GM19452 (cell line): ENCODE measurements around the gene DHRS2.

Experiments
- ATAC-seq: cut with Tn5 transposase; IDR thresholded peaks from one replicate; pipeline ENCODE4 v1.9.1; 2021; ENCODE audit not compliant: unreplicated experiment

The DHRS2 gene

DNA sequence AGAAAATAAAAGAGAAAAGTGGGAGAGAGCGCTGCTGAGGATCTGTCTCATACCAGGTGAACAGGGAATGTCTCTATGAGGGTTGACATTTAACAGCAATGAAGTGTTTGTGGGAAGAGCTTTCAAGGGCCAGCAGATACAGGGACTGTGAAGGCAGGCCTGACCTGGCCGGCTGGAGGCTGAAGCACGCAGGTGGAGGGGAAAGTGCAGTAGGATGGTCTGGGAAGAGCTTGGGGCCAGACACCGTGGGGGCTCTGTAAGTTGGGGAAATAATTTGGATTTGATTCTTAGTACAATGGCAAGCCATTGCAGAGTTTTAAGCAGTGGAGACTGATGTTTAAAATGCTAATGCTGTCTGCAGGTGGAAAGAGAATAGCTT lies 23.8 kb upstream of the DHRS2 start:
- ATAC-seq = no peak

DNA sequence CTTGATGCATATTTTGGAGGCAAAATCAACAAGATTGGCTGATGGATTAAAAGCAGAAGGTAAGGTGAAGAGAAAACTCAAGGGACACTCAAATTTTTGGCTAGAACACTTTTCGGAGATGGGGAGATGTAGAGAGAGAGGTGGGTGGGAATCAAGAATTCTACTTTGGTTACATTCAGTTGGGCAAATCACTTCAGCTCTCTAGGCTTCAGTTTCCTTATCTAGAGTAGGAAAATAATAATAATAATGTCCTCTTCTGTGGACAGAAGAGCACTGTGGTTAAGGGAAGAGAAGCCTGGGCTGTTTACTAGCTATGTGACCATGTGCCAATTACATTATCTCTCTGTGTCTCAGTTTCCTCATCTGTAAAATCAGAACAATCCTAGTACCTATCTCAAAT lies 23.4 kb upstream of the DHRS2 start:
- no peak for ATAC-seq

DNA sequence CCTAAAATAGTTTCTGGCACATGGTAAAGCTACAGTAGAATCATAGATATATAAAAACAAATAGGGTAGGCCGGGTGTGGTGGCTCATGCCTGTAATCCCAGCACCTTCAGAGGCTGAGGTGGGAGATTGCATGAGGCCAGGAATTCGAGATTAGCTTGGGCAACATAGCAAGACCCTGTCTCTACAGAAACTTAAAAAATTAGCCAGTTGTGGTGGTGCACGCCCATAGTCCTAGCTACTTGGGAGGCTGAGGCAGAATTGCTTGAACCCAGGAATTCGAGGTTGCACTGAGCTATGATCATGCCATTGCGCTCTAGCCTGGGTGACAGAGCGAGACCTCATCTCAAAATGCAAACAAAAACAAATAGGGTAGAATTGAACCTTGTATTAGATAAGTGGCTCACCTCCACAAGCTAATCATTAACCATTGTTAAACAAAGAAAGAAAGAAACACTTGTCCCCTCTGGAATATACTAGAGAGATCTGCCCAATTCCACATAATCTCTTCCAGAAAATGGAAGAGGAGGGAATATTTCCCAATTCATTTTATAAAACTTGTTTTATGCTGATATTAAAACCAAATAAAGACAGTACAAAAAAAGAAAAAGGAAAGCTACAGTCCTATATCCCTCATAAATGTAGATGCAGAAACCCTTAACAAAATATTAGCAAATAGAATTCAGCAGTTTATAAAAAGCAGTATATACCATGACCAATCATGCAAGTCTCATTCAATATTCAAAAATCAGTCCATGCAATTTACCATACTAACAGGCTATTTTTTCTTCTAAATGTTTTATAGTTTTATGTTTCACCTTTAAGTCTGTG lies 22.7 kb upstream of the DHRS2 start:
- ATAC-seq = no peak

DNA sequence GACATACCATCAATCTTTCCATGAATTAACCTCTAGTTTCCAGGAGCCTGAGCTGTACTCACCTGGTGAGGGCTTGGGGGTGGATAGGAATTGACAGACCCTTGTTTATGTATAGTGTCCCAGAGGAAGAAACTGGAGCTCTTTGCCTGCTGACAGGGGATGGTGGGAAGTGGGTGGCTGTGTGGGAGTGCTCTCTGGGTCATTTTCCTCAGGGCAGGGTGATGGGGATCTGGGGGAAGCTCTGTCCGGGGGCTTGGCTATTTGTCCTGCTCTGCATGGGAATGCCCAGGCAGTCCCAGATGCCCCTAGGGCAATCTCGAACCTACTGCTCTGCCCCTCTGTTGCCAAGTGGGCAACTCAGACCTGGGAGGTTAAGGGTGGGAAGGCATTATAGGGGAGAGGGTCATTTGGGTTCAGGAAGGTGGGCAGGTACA lies 21.8 kb upstream of the DHRS2 start:
- ATAC-seq = no peak

DNA sequence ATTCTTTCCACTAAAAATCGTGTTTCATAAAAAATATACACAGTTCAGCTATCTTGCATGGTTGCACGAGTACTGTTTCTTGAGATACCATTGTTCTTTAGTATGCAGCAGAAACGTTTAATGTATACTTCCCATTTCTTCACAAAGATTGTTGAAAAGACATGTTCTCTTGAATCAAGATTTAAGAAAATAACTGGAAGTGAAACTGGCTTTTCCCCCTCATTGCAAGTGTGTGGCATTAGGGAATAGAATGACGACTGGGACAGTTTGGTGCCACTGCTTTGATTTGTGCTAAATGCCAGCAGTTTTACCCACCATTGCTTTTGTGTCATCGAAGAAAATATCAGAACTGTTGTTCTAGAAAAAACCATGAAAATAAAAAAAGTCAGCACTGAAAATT lies 20.3 kb upstream of the DHRS2 start:
- no peak for ATAC-seq

DNA sequence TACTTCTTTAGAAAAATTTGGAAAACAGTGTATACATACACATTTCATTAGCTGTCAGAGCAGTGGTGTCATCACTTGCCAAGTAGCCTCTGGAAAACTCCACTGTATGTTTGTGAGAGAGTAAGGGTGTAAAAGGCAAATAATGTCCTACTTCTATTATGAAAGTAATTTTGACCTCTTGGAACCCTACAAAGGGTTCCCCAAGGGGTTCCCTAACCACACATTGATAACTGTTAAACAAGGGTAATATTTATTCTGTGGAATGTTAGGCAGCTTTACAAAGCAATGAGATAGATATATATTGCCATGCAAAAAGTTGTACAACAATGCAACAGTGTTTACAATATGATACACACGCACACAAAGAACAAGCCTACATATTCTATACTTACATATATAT lies 18.6 kb upstream of the DHRS2 start:
- no peak for ATAC-seq

DNA sequence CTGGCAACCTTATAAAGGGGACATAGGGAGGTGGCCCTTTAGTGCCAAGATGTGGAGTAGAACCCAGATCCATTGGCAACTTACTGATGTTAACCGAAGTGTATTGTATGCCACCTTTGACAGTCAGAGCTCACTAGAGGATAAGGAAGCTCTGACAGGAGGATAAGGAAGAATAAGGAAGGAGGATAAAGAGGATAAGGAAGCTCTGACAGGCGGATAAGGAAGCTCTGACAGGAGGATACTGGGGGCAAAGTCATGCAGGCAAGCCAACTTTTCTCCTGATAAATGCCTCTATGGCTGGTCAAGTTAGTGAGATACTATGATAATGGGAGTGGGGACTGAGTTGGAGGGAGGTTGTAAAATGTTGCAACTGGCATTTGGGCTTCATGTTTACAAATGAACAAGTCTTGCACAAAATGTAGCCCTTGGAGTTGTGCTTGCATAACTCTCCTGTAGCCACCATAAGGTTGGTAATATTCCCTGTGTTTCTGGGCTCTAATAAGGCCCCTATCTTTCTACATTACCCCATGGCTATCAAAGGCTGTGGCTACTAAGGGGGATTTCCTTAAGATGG lies 17.7 kb upstream of the DHRS2 start:
- ATAC-seq = no peak

DNA sequence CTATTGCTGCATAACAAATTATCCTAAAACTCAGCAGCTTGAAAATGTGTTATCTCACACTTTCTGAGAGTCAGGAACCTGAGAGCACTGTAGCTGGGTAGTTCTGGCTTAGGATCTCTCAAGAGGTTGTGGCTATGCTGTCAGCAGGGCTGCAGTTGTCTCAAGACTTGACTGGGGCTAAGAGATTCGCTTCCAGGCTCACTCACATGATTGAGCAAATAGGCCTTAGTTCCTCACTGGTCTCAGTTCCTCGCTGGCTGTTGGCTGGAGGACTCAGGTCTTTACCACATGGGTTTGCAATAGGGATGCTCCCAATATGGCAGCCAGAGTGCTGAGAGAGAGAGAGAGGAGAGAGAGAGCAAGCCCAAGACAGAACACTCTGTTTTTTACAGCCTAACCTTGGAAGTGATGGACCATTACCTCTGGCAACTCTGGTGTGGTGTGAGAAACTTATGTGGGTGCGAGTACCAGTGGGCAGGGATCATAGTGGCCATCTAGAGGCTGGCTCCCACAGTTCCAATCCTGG lies 15.9 kb upstream of the DHRS2 start:
- no peak for ATAC-seq

DNA sequence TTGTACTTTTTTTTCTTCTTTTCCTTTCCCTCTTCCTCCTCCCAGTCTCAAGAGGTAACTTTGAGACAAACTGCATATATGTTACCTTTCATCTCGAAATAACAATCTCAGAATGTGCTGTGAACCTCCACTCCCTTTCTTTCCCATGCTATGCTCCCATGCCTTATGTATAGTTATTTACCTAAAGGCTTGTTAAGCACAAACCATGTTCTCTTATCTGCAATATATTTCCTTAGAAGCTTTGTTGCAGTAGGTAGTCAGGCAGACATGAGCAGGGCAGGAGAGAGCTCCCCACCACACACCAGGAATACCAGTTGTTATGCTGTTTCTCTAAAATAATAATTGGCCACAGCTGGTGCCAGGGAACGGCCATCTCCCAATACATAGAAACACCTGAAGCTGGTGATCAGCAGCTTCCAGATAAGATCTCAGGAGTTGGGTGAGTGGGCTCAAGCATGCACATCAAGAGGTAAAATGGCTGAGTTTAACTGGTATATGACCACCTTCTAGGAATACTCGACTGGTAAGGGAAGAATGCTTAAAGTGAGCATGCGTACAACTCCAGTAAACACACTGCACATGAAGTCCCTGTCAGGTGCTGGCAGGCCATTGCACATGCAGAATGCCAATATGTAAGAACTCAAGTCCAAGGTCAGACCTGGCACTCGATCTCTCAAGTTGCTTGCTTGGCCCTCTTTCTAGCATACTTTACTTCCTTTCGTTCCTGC lies 14.8 kb upstream of the DHRS2 start:
- no peak for ATAC-seq

DNA sequence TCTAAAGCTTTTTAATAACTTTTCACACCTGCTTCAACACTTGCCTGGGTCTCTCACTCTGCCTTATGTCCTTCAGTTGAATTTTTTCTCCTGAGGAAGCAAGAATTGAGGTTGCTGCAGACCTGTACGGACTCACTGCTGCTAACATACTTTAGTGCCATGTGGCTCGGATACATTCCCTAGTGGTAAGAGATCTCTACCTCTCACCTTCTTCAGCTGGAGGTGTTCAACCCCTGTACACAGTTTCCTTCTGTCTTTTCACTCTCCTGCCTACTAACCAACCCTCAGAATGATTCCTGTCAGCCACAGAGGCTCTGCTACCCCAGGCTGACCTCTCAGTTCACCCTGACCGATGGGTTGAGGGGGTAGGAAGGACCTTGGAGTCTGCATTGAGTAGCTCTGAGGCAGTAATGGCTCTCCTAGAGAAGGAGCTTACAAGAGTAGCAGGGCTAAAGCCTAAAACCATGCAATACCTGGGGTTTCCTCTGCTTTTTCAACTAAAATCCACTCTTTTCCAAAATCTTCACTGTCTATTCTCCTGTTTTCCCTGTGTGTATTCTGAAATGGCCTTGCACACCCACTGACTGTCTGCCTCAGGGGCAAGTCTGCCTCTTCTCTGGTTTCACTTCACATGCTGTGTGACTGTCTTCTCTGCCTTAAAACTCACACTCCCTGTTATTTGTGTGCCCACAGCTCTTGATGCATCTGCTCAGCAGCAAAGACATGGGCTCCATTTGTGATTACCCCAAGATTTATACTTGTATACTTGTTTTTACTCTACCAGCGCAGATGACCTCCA lies 14.0 kb upstream of the DHRS2 start:
- no peak for ATAC-seq

DNA sequence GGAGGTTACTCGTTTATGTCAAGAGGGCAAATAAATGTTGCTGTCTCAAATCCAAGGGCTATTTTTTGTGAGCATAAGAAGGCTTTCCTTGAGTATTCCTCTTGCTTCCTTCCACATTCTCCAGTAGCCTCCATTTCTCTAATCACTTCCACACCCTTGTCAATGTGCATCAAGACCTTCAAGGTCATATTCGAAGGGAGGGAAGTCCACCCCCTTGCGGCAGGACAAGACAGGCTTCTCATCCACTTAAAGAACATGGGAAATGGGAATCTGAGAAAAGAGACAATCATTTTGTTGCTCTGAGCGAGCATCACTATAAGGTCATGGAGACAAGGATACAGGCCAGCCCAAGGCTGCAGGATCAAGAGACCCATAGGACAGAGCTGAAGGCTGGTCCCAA lies 13.2 kb upstream of the DHRS2 start:
- no peak for ATAC-seq

DNA sequence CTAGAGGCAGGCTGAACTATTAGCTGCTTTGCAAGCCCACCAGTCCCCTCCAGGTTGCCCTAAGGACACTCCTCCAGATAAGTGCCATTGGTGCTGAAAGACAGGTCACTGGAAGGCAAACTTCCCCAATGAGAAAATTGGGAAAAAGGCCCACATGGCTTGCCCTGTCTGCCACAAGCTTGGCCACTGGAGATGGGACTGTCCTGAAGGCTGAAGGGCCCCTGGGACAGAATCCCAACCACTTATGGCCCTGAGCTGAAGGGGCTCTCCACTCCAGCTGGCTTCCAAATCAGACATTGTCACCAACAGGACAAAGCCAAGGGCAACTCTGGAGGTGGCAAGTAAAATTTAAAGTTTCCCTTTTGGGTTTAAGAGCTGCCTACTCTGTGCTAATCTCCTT lies 12.2 kb upstream of the DHRS2 start:
- ATAC-seq = no peak

DNA sequence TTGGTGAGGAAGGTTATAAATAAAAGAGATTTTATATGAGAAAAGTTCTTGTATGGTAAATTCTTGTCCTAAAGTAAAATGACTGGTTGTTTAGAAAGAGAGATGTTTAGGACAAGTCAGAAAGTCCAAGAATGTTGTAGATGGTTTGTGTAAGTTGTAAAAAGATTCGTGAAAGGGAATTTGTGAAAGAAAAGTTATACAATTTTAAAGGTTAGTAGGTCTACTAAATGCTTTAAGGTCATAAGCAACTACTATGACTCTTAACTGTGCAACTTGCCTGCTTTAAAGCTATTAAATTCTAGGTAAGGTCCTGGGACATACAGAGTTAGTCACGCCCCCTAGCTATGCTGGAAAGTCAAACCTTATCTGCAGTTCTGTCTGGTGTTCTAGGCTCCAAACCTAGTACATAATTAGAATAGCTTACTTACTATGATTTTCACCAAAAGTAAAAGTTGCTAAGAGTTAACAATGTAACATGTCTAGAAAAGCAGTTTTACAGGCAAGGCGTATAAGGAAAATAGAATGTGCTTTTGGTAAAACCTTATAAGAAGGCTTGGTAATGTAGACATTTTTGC lies 11.2 kb upstream of the DHRS2 start:
- no peak for ATAC-seq

DNA sequence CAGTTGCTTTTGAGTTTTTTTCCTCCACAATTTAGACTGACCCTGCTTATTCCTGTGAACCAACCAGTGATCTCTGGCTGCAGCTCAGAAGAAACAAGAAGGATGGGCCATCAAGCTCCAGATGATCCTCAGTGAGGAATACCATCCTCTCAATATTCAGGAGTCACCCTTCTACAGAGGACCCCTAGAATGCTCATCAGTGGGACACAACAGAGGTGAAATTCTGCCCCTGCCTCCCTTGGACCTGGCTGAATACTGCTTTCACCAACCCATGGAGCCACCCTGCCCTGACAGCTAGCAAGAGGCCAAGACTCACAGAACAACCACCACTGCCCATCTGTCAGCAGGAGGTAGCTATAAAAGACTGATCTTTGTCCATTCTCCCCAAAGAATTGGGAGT lies 9.2 kb upstream of the DHRS2 start:
- ATAC-seq = no peak

DNA sequence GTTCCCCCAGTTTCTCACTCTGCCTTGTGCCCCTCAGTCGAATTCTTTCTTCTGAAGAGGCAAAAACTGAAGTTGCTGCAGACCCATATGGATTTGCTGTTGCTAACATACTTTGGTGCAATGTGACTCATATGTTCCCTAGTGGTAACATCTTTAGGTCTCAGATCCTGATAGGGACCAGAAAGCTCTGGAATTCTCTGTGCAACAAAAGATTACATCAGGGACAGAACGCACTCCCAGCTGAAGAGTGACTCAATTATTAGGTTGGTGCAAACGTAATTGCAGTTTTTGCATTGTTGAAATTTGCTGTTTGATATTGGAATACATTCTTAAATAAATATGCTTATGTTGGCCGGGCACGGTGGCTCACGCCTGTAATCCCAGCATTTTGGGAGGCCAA lies 8.2 kb upstream of the DHRS2 start:
- no peak for ATAC-seq

DNA sequence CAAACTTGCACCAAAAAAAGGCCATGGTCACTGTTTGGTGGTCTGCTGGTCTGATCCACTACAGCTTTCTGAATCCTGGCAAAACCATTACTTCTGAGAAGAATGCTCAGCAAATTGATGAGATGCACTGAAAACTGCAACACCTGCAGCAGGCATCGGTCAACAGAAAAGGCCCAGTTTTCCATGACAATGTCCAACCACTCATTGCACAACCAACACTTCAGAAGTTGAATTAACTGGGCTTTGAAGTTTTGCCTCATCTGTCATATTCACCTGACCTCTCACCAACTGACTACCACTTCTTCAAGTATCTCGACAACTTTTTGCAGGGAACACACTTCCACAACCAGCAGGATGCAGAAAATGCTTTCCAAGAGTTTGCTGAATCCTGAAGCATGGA lies 7.0 kb upstream of the DHRS2 start:
- no peak for ATAC-seq

DNA sequence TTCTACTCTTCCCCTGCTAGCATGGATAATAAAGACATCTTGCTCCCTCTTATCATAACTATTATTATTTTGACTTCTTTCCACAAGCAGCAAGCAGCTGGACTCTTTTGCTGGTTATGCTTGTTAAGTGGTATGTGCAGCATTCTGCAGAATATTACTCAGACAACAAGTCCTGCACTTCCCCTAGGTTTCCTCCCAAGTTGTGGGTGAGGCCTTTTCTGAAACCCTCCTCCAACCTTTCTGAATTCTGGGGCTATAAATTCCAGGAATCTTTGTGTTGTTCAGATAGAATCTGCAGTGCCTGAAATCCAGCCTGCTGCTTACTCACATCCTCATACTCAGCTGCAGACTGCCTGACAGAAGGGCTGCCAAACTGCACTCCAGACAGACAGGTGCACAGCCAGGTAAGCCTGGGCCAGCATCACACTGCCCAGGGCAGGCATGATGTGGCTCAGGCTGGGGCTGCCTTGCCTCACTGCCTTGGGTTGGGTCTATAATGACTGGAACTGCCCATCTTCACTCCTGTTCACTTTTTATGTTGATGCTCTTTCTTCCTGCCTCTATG lies 6.2 kb upstream of the DHRS2 start:
- no peak for ATAC-seq

DNA sequence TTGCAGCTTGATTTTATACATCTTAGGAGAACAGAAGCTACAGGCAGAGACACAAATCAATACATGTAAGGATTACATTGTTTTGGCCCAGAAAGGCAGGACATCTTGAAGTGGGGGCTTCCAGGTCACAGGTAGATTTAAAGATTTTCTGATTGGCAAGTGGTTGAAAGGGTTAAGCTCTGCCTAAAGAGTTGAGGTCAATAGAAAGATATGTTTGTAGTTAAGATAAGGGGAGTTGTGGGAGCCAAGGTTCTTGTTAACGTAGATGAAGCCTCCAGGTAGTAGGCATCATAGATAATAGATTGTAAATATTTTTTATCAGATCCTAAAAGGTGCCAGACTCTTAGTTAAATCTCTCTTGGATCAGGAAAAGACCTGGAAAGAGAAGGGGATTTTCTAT lies 5.5 kb upstream of the DHRS2 start:
- ATAC-seq = no peak

DNA sequence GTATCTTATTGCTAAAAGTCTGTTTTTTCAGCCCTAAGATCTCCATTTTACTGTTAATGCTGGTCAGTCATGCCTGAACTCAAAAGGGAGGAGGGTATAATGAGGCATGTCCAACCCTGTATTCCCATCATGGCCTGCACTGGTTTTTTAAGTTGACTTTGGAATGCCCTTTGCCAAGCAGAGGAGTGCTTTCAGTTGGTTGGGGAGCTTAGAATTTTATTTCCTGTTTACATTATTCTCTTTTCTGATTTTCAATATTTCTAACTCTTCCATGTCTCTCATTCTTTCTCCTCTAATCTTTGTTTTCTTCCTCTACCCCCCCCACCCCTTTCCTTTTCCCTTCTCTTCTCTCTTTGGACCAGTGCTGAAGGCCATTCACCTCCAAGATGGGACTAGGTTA lies 4.9 kb upstream of the DHRS2 start:
- ATAC-seq = no peak

DNA sequence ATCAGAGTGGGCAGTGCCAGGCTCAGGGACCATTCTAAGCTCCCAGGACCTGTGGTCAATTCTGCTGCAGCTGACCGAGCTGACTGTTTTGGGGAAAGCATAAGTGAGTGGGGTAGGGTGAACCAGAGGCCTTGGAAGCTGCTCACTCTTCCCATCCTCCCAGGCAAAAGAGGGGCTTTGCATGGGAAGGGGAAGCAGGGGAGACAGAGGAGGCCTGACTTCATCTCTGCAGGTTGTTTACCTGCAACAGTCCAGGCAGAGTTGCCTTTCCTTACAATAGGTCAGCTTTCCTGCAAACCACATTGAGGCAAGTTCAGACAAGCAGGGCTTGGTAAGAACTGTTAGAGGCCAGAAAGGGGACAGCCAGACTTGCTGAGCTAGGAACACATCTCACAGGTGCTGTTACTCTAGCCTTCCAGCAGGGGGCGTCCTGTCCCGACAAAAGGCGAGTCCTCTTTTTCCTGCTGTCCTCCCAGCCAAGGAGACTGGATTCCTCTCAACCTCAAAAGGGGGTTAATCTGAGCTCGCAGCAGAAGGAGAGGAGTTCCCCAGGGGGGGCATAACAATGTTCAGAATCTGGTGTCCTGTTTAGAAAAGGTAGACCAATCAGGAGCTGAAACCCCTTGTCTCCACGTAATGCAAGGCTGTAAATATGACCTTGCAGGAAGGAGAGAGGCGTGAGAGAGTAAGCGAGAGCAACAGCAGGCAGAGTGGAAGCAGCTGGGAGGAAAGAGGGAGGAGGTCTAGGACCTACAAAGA lies 4.3 kb upstream of the DHRS2 start:
- ATAC-seq = peak; percentile 72
